ENCODE measurements around the gene ETV6.

ETV6 gene

DNA sequence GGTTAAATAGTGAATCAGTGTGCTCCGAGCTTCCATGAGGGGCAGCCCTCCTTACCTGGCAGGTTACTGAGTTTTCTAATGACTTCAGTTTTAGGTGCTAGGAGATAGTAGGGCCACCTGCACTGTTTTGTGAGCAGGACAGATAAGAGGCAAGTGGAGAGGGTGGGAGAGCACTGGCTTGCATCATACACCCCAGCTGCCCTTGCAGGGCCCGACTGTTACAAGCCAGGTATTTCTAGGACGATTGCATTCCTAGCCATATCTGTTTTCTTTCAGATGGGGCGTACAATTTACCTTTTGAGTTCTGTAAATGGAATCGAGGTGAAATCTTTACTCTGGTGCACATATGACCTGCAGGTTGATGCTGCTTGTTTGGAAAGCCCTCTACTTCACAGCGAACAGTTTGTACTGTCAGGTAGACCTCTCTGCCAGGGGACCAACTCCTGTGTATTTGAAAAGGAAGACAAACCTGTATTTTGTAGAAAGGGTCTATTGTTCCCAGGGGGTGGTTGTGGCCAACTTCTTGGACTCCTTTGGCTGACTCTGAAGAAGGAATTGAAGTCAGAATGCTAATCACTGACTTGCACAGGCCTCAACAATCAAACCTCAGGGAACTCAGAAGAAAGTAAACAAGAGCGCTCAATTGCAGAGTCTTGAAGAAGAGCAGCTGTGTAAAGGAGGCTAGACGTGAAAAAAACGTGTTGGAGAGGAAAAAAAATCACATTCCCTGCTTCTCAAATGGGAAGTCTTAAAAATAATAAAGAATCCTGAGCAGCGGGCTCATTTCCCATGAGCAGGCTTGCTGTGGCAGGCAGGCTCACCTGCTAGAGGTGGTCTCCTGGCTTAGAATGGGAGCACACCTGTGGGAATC is 57.3 kb downstream of the ETV6 start:
- no peak for DNase-seq (ENCODE audit: low read depth)
- TF ChIP-seq, protein P1, sequence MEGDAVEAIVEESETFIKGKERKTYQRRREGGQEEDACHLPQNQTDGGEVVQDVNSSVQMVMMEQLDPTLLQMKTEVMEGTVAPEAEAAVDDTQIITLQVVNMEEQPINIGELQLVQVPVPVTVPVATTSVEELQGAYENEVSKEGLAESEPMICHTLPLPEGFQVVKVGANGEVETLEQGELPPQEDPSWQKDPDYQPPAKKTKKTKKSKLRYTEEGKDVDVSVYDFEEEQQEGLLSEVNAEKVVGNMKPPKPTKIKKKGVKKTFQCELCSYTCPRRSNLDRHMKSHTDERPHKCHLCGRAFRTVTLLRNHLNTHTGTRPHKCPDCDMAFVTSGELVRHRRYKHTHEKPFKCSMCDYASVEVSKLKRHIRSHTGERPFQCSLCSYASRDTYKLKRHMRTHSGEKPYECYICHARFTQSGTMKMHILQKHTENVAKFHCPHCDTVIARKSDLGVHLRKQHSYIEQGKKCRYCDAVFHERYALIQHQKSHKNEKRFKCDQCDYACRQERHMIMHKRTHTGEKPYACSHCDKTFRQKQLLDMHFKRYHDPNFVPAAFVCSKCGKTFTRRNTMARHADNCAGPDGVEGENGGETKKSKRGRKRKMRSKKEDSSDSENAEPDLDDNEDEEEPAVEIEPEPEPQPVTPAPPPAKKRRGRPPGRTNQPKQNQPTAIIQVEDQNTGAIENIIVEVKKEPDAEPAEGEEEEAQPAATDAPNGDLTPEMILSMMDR (IDR thresholded peaks at IDR 0.05; ENCODE audit: low read depth, low read length, missing control alignments) = no peak
- H3K4me3 ChIP-seq (ENCODE audit: low read depth, low read length) = no peak overlapping the region
- in situ Hi-C loops (cut with HindIII; ENCODE audit: low sequenced_read_pairs) = no loop called here

DNA sequence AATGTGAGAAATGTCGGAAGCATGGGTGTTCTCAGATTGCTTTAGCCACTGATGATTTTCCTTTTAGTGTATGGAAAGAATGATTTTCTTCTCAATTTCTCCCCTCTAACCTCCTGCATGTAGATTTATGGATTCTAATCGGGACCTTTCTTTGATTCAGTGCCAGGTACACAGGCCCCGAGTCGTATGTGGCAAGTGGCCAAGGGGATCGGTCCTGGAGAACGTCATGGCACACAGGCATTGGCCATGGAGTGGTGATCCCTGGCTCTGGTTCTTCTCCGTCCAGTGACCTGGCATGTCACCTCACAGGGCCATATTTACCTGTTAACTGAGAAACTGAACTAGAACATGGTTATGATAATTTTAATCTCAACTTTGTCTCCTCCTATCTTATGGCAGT is 58.1 kb downstream of the ETV6 start:
- H3K4me3 ChIP-seq (ENCODE audit: low read depth, low read length) = no peak overlapping the region
- TF ChIP-seq, protein P1 (IDR thresholded peaks at IDR 0.05; ENCODE audit: low read depth, low read length, missing control alignments) = no peak
- DNase-seq (ENCODE audit: low read depth) = no peak
- in situ Hi-C loops (cut with HindIII; ENCODE audit: low sequenced_read_pairs) = no loop called here

DNA sequence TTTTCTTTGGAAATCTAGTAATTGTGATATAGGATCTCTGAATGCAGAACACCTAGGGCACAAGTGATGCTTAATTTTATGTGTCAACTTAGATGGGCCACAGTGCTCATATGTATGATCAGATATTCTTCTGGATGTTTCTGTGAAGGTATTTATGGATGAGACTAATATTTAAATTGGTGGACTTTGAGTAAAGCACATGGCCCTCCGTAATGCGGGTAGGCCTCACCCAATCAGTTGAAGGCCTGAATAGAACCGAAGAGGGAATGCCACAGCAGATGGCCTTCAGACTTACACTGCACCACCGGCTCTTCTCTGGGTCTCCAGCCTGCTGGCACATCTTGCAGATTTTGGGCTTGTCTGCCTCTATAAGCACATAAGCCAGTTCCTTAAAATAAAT is 60.0 kb downstream of the ETV6 start:
- TF ChIP-seq, protein P1 (IDR thresholded peaks at IDR 0.05; ENCODE audit: low read depth, low read length, missing control alignments) = no peak
- no peak overlapping the region for H3K4me3 ChIP-seq (ENCODE audit: low read depth, low read length)
- DNase-seq (ENCODE audit: low read depth) = no peak
- in situ Hi-C loops (cut with HindIII; ENCODE audit: low sequenced_read_pairs) = no loop called here

DNA sequence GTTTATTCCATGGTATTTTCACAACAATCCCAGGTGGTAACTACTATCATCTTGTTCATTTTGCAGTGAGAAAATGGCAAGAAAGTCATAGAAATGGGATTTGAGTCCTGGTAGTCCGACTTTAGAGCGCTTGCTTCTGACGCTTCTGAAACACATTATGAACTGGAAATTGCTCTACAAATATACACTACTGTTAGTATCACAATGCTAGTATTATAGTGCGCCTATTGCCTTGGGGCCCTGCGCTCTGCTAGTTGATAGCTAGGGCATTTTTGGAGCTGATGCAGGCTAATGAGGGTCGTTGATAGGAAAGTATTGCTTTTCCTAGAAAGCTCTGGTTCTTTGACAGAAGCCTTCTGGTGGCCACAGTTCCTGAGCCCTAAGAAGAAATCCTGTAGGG is 61.0 kb downstream of the ETV6 start:
- DNase-seq (ENCODE audit: low read depth) = no peak
- TF ChIP-seq, protein P1 (IDR thresholded peaks at IDR 0.05; ENCODE audit: low read depth, low read length, missing control alignments) = no peak
- no peak overlapping the region for H3K4me3 ChIP-seq (ENCODE audit: low read depth, low read length)
- in situ Hi-C loops (cut with HindIII; ENCODE audit: low sequenced_read_pairs) = no loop called here

DNA sequence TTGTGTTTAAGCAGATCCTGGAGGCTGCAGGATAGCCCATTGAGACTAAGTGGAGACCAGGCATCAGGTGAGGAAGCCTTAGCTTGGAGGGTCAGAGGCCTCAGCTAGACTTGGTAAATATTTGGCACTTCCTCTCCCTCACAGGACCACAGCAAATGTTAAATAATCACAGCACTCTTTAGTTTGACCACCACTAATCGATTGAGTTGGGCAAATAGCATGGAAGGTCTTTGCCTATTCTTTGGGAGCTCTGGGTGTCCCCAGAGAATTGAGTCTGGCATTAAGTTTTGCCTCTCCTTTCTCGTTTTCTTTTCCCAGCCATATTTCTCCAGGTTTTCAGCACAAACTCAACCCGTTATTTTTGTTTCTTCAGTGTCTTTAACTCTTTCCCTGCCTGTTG is 61.4 kb downstream of the ETV6 start:
- no peak overlapping the region for H3K4me3 ChIP-seq (ENCODE audit: low read depth, low read length)
- DNase-seq (ENCODE audit: low read depth) = no peak
- TF ChIP-seq, protein P1 (IDR thresholded peaks at IDR 0.05; ENCODE audit: low read depth, low read length, missing control alignments) = no peak
- in situ Hi-C loops (cut with HindIII; ENCODE audit: low sequenced_read_pairs) = no loop called here

DNA sequence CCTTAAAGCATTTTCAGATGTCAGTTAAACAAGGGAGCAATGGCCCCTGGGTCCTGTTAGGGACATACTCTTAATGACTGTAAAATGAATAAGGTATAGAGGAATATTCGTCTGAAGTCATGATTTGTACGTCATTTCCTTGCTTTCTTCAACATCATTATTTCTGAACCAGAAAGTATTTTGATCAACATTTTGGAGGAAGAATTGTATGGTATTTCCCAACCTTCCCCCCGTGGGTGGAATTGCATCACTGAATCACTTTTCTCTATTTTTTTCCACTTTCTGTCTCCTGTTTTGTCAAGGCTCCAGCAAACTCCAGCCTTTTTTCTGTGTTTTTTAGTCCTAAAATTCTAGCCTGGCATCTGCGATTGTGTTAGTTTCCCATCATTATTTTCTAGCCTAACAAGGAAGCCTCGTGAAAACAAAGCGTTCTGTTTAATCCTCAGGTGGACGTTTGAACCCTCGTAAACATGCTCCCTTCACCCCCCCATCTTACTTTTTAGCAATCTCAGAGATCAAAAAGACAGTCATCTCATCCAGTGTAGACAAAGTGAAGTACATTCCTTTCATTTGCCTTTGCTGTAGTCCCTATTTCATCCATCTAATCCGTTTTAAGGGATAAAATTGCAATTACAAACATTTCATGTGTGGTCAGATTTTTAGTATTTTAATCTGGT is 62.3 kb downstream of the ETV6 start:
- no peak overlapping the region for H3K4me3 ChIP-seq (ENCODE audit: low read depth, low read length)
- in situ Hi-C loops (cut with HindIII; ENCODE audit: low sequenced_read_pairs) = no loop called here
- TF ChIP-seq, protein P1 (IDR thresholded peaks at IDR 0.05; ENCODE audit: low read depth, low read length, missing control alignments) = no peak
- no peak for DNase-seq (ENCODE audit: low read depth)

All from astrocyte of the cerebellum (primary cell).